GM23338 (cell line): ENCODE results near the gene LLGL1. TPM values are rescaled to one million over a fixed set of nuclear protein-coding genes. Genes with fewer than 3 reads are reported as not detected.

Experiments used
- ATAC-seq: fragments of 200-7000 bp; cut with Tn5 transposase; 3 replicates; pipeline ENCODE4 v1.9.1; 2020
- DNase-seq: peaks from one replicate; pipeline ENCODE4 v3.0.0-alpha.2; 2015; ENCODE audit warnings: low spot score
- H2AFZ ChIP-seq: fragments of 200-600 bp; sonication (generic); 2 replicates; pipeline ENCODE4 v1.8.0; 2016; ENCODE audit warnings: antibody characterized with exemption, mild to moderate bottlenecking, moderate library complexity
- H3F3A ChIP-seq: fragments of 200-600 bp; sonication (generic); replicated peaks from 2 replicates; pipeline ENCODE4 v1.8.0; 2017; ENCODE audit warnings: antibody characterized with exemption, mixed run types, low read depth
- H3K27ac ChIP-seq: fragments of 200-600 bp; sonication (generic); 2 replicates; pipeline ENCODE4 v1.6.1; 2016; ENCODE audit warnings: low read depth
- H3K27me3 ChIP-seq: fragments of 200-600 bp; sonication (generic); 2 replicates; pipeline ENCODE4 v1.8.0; 2016; ENCODE audit warnings: mild to moderate bottlenecking, mixed run types, moderate library complexity; ENCODE audit not compliant: insufficient read depth
- H3K36me3 ChIP-seq: fragments of 200-600 bp; sonication (generic); 2 replicates; pipeline ENCODE4 v1.8.0; 2016; ENCODE audit warnings: mild to moderate bottlenecking; ENCODE audit not compliant: insufficient read depth
- H3K4me1 ChIP-seq: fragments of 200-600 bp; sonication (generic); 2 replicates; pipeline ENCODE4 v1.8.0; 2016; ENCODE audit warnings: mild to moderate bottlenecking, moderate library complexity; ENCODE audit not compliant: insufficient read depth
- H3K4me2 ChIP-seq: fragments of 200-600 bp; sonication (generic); 2 replicates; pipeline ENCODE4 v1.7.1; 2017; ENCODE audit warnings: mixed run types
- H3K4me3 ChIP-seq: fragments of 200-600 bp; sonication (generic); 2 replicates; pipeline ENCODE4 v1.6.1; 2016; ENCODE audit warnings: mixed run types
- H3K79me2 ChIP-seq: fragments of 200-600 bp; sonication (generic); replicated peaks from 2 replicates; pipeline ENCODE4 v1.8.0; 2017; ENCODE audit warnings: mild to moderate bottlenecking; ENCODE audit not compliant: insufficient read depth
- H3K9me2 ChIP-seq: fragments of 200-600 bp; sonication (generic); 2 replicates; pipeline ENCODE4 v1.8.0; 2017; ENCODE audit not compliant: insufficient read depth
- H4K20me1 ChIP-seq: fragments of 200-600 bp; sonication (generic); replicated peaks from 2 replicates; pipeline ENCODE4 v1.8.0; 2017; ENCODE audit warnings: mild to moderate bottlenecking; ENCODE audit not compliant: insufficient read depth
- H3K27ac Mint-ChIP-seq: 2 replicates; pipeline ENCODE4 v1.8.0; 2020; ENCODE audit warnings: inconsistent platforms, mild to moderate bottlenecking, moderate library complexity, mixed read lengths
- H3K27me3 Mint-ChIP-seq: 3 replicates; pipeline ENCODE4 v1.8.0; 2022; ENCODE audit warnings: low read depth, mild to moderate bottlenecking, moderate library complexity, mixed read lengths, inconsistent platforms; ENCODE audit not compliant: insufficient read depth, poor library complexity
- H3K36me3 Mint-ChIP-seq: 3 replicates; pipeline ENCODE4 v1.8.0; 2021; ENCODE audit warnings: low read depth, mild to moderate bottlenecking, inconsistent platforms, moderate library complexity, mixed read lengths
- H3K4me1 Mint-ChIP-seq: 3 replicates; pipeline ENCODE4 v1.8.0; 2020; ENCODE audit warnings: mild to moderate bottlenecking, inconsistent platforms, mixed read lengths
- H3K4me3 Mint-ChIP-seq: 3 replicates; pipeline ENCODE4 v1.8.0; 2021; ENCODE audit warnings: moderate library complexity, mild to moderate bottlenecking, inconsistent platforms, mixed read lengths
- H3K9me3 Mint-ChIP-seq: 3 replicates; pipeline ENCODE4 v1.8.0; 2020; ENCODE audit warnings: moderate library complexity, mild to moderate bottlenecking, inconsistent platforms, mixed read lengths
- CREB1 ChIP-seq: fragments of 250-450 bp; sonication (Bioruptor Pico); IDR thresholded peaks from 2 replicates; pipeline ENCODE4 v1.5.0; 2020; ENCODE audit warnings: low read depth, mild to moderate bottlenecking, moderate library complexity
- ETS1 ChIP-seq: IDR thresholded peaks from 2 replicates; pipeline ENCODE4 v1.6.1; 2016; ENCODE audit warnings: antibody characterized with exemption
- EZH2 ChIP-seq: fragments of 200-600 bp; sonication (generic); IDR thresholded peaks from one replicate; pipeline ENCODE4 v1.8.0; 2017; ENCODE audit warnings: antibody characterized with exemption, mild to moderate bottlenecking, low read depth; ENCODE audit not compliant: unreplicated experiment
- EZH2phosphoT487 ChIP-seq: fragments of 200-600 bp; sonication (generic); IDR thresholded peaks from one replicate; pipeline ENCODE4 v1.8.1; 2018; ENCODE audit warnings: antibody characterized with exemption; ENCODE audit not compliant: unreplicated experiment
- JUNB ChIP-seq: IDR thresholded peaks from one replicate; pipeline ENCODE4 v1.6.1; 2016; ENCODE audit warnings: antibody characterized with exemption; ENCODE audit not compliant: unreplicated experiment
- NANOG ChIP-seq: IDR thresholded peaks from 2 replicates; pipeline ENCODE4 v1.6.1; 2016; ENCODE audit warnings: antibody characterized with exemption, borderline replicate concordance
- POLR2AphosphoS5 ChIP-seq: IDR thresholded peaks from 2 replicates; pipeline ENCODE4 v1.6.1; 2016; ENCODE audit warnings: antibody characterized with exemption, low read depth
- REST ChIP-seq: IDR thresholded peaks from one replicate; pipeline ENCODE4 v1.6.1; 2018; ENCODE audit warnings: antibody characterized with exemption; ENCODE audit not compliant: unreplicated experiment
- STAT1 ChIP-seq: IDR thresholded peaks from one replicate; pipeline ENCODE4 v1.6.1; 2016; ENCODE audit warnings: antibody characterized with exemption; ENCODE audit not compliant: unreplicated experiment
- ZNF114 ChIP-seq: fragments of 250-450 bp; sonication (Bioruptor Pico); IDR thresholded peaks from 2 replicates; pipeline ENCODE4 v1.5.0; 2020; ENCODE audit warnings: mild to moderate bottlenecking, moderate library complexity
- ZNF331 ChIP-seq: fragments of 250-450 bp; sonication (Bioruptor Pico); IDR thresholded peaks from 2 replicates; pipeline ENCODE4 v1.5.0; 2020; ENCODE audit warnings: low read depth, mild to moderate bottlenecking, moderate library complexity
- ZNF462 ChIP-seq: fragments of 250-450 bp; sonication (Bioruptor Pico); IDR thresholded peaks from 2 replicates; pipeline ENCODE4 v1.5.0; 2020; ENCODE audit warnings: mild to moderate bottlenecking, moderate library complexity
- polyA plus RNA-seq: library from polyadenylated mRNA; unstranded; fragments of >200 nt; fragmentation: Nextera tagmentation; extraction: Ambion mirVana; gene quantifications from 2 replicates; pipeline ENCODE4 v1.2.1, GENCODE V29; 2016
- total RNA-seq: library from RNA; depleted of rRNA; stranded (reverse); fragments of >200 nt; shearing (Covaris generic); gene quantifications from 2 replicates; pipeline ENCODE4 v1.2.3, GENCODE V29; 2014
- TF ChIP-seq, protein P1 (sequence below), 2 experiments: fragments of 200-600 bp in 1 of 2; sonication (generic) in 1 of 2; conservative IDR thresholded peaks; 2 replicates each; pipeline versions ENCODE4 v1.5.1 to v1.6.1; 2016 to 2017; ENCODE audit warnings: antibody characterized with exemption in 2 of 2, low read depth in 2 of 2, mild to moderate bottlenecking in 2 of 2, moderate library complexity in 1 of 2

Gene LLGL1
- total and polyA plus RNA-seq, 2 experiments from 2014 or later, result 5.9 to 129 TPM

DNA sequence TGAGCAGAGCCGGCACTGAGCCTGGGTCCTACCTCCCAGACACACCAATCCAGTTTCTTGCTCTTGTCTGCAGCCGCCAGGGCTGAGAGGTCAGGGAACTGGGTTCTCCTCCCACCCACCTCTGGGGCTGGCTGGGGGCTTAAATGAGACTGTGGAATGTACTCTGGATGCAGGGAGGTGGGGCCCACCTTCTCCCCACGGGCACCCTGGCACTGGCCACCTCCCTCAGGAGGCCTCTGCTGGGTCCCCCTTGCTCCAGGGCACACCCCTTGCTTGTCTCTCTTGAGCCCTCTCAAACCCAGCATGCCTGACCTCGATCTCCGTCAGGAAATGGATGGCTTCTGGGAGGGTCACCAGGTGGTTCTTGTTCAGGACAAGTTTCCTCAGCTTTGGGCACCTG, 26.7 kb downstream of the LLGL1 start:
- no peak overlapping the region for H2AFZ ChIP-seq
- H3K27ac ChIP-seq, result no peak overlapping the region
- ATAC-seq (no peak), DNase-seq (no peak)
- peaks cover 19% of the 10 kb centered on the region for H3K36me3 ChIP-seq
- no peak overlapping the region for H3K4me3 Mint-ChIP-seq
- peaks cover 75% of the 10 kb centered on the region for H3K36me3 Mint-ChIP-seq
- peaks cover 5% of the 10 kb centered on the region for H3K4me1 ChIP-seq
- H3K4me1 Mint-ChIP-seq, result peaks cover 13% of the 10 kb centered on the region
- peaks cover 4% of the 10 kb centered on the region for H4K20me1 ChIP-seq
- H3K9me3 Mint-ChIP-seq, result no peaks in the 10 kb centered on the region; the same call in 2 of the 3 replicates
- H3K27me3 ChIP-seq, result no peaks in the 10 kb centered on the region
- H3K9me2 ChIP-seq, result no peaks in the 10 kb centered on the region
- peaks cover 19% of the 10 kb centered on the region for H3K79me2 ChIP-seq
- TF ChIP-seq ETS1, result no peak
- TF ChIP-seq ZNF462 (CRISPR knock-in tag), result no peak
- TF ChIP-seq STAT1, result no peak
- no peak for TF ChIP-seq EZH2phosphoT487
- TF ChIP-seq, protein P1, sequence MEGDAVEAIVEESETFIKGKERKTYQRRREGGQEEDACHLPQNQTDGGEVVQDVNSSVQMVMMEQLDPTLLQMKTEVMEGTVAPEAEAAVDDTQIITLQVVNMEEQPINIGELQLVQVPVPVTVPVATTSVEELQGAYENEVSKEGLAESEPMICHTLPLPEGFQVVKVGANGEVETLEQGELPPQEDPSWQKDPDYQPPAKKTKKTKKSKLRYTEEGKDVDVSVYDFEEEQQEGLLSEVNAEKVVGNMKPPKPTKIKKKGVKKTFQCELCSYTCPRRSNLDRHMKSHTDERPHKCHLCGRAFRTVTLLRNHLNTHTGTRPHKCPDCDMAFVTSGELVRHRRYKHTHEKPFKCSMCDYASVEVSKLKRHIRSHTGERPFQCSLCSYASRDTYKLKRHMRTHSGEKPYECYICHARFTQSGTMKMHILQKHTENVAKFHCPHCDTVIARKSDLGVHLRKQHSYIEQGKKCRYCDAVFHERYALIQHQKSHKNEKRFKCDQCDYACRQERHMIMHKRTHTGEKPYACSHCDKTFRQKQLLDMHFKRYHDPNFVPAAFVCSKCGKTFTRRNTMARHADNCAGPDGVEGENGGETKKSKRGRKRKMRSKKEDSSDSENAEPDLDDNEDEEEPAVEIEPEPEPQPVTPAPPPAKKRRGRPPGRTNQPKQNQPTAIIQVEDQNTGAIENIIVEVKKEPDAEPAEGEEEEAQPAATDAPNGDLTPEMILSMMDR (conservative IDR thresholded peaks at IDR 0.05; ENCODE audit: low read depth in 2 of 2), result no peak
- TF ChIP-seq REST, result no peak
- no peak for TF ChIP-seq ZNF331 (CRISPR knock-in tag)
- TF ChIP-seq NANOG, result no peak
- no peak for TF ChIP-seq JUNB
- no peak for TF ChIP-seq ZNF114 (CRISPR knock-in tag)
- no peak for TF ChIP-seq CREB1 (CRISPR knock-in tag)
- TF ChIP-seq POLR2AphosphoS5, result no peak
- no peak for TF ChIP-seq EZH2
- no peak overlapping the region for H3K4me3 ChIP-seq
- no peak overlapping the region for H3K27ac Mint-ChIP-seq
- peaks cover 19% of the 10 kb centered on the region for H3F3A ChIP-seq
- H3K4me2 ChIP-seq, result no peak overlapping the region
- peaks cover 21% of the 10 kb centered on the region for H3K27me3 Mint-ChIP-seq
